K562 (cell line): ENCODE measurements around the gene DNASE1L1. TPM values are rescaled to one million over a fixed set of nuclear protein-coding genes. Genes with fewer than 3 reads are reported as not detected.

ENCODE experiments used
- E2F3 ChIP-seq: fragments of 250-450 bp; sonication (Bioruptor Pico); IDR thresholded peaks from 2 replicates; pipeline ENCODE4 v1.4.0; 2020; ENCODE audit warnings: mild to moderate bottlenecking
- HLTF ChIP-seq: fragments of 450-650 bp; IDR thresholded peaks from 2 replicates; pipeline ENCODE4 v1.6.1; 2016
- MAZ ChIP-seq, 2 experiments: fragments of 450-650 bp in 1 of 2; sonication (generic) in 1 of 2; formaldehyde crosslinking; IDR thresholded peaks in 1 of 2; conservative IDR thresholded peaks in 1 of 2; 2 replicates each; pipeline versions ENCODE4 v1.4.0 to v1.5.0; 2020; ENCODE audit warnings: mild to moderate bottlenecking in 1 of 2, missing genetic modification reagents in 1 of 2
- POLR2AphosphoS2 ChIP-seq: IDR thresholded peaks from 2 replicates; pipeline ENCODE4 v1.6.1; 2012; ENCODE audit warnings: low read length, improper control_type of control experiment
- POLR2G ChIP-seq: fragments of 200-400 bp; formaldehyde crosslinking; IDR thresholded peaks from 2 replicates; pipeline ENCODE4 v1.6.1; 2017; ENCODE audit warnings: low read depth, mild to moderate bottlenecking, antibody characterized with exemption, low read length, moderate library complexity
- RBBP5 ChIP-seq: fragments of 200-600 bp; sonication (generic); IDR thresholded peaks from 2 replicates; pipeline ENCODE4 v1.6.1; 2012; ENCODE audit warnings: borderline replicate concordance, mild to moderate bottlenecking, low read length, control low read depth, inconsistent platforms; ENCODE audit not compliant: insufficient read depth, poor library complexity, severe bottlenecking
- RUNX1 ChIP-seq: sonication (generic); IDR thresholded peaks from 2 replicates; pipeline ENCODE4 v1.6.1; 2016; ENCODE audit warnings: antibody characterized with exemption, low read depth
- ZNF263 ChIP-seq: sonication (generic); formaldehyde crosslinking; IDR thresholded peaks from 2 replicates; pipeline ENCODE4 v1.8.0; 2022; ENCODE audit warnings: mild to moderate bottlenecking, missing genetic modification reagents, borderline replicate concordance
- ZNF589 ChIP-seq: fragments of 200-800 bp; sonication (Bioruptor generic); IDR thresholded peaks from 2 replicates; pipeline ENCODE4 v1.6.1; 2016; ENCODE audit warnings: low read depth, missing genetic modification characterization, missing compliant biosample characterization
- polyA plus RNA-seq, 8 experiments: library from polyadenylated mRNA; depleted of rRNA in 4 of 8; stranded (reverse) in 5 of 8; unstranded in 3 of 8; fragments of >200 nt; fragmentation: Nextera tagmentation in 2 of 8; fragmentation: Illumina TruSeq in 1 of 8; extraction: Ambion mirVana in 2 of 8; extraction: Trizol in 1 of 8; gene quantifications; 2 replicates each; pipeline versions ENCODE4 v1.2.1 to v1.2.3, GENCODE V29; 2011 to 2014; ENCODE audit warnings: inconsistent platforms in 1 of 8, missing spikeins in 1 of 8
- total RNA-seq, 7 experiments: library from RNA; depleted of rRNA in 6 of 7; stranded (reverse); fragments of >200 nt in 6 of 7; fragmentation: Illumina TruSeq in 2 of 7; extraction: Trizol in 2 of 7; gene quantifications; 2 replicates each; pipeline versions ENCODE4 v1.2.1 to v1.2.3, GENCODE V29; 2011 to 2021; ENCODE audit warnings: low replicate concordance in 1 of 7
- TF ChIP-seq, protein P1 (sequence below), 2 experiments: fragments of 450-650 bp in 1 of 2; sonication (generic) in 1 of 2; formaldehyde crosslinking in 1 of 2; IDR thresholded peaks in 1 of 2; conservative IDR thresholded peaks in 1 of 2; 2 replicates each; pipeline versions ENCODE4 v1.6.1 to v1.8.1; 2016 to 2023; ENCODE audit warnings: mild to moderate bottlenecking in 2 of 2, moderate library complexity in 2 of 2, inconsistent platforms in 1 of 2, missing genetic modification reagents in 1 of 2
- TF ChIP-seq, protein P2 (sequence below): sonication (generic); formaldehyde crosslinking; IDR thresholded peaks from 2 replicates; pipeline ENCODE4 v1.5.0; 2020; ENCODE audit warnings: missing genetic modification reagents
- TF ChIP-seq, protein P3 (sequence below): fragments of 450-650 bp; IDR thresholded peaks from one replicate; pipeline ENCODE4 v1.6.1; 2018; ENCODE audit warnings: mild to moderate bottlenecking, moderate library complexity; ENCODE audit not compliant: partially characterized antibody
- TF ChIP-seq, protein P4 (sequence below): fragments of 150-350 bp; conservative IDR thresholded peaks from 2 replicates; pipeline ENCODE4 v1.6.1; 2014; ENCODE audit warnings: low read length
- TF ChIP-seq, protein P5 (sequence below): fragments of 450-650 bp; IDR thresholded peaks from 2 replicates; pipeline ENCODE4 v1.6.1; 2017; ENCODE audit warnings: mild to moderate bottlenecking, moderate library complexity
- TF ChIP-seq, protein P6 (sequence below): fragments of 450-650 bp; formaldehyde crosslinking; IDR thresholded peaks from 2 replicates; pipeline ENCODE4 v1.4.0; 2020; ENCODE audit warnings: mild to moderate bottlenecking, moderate library complexity

The DNASE1L1 gene
- total and polyA plus RNA-seq, 9 of the 15 experiments (the other 6 are each of a cell fraction or from before 2014, with no cell fraction given): 0.73 to 12.6 (median 7.9) TPM

DNA sequence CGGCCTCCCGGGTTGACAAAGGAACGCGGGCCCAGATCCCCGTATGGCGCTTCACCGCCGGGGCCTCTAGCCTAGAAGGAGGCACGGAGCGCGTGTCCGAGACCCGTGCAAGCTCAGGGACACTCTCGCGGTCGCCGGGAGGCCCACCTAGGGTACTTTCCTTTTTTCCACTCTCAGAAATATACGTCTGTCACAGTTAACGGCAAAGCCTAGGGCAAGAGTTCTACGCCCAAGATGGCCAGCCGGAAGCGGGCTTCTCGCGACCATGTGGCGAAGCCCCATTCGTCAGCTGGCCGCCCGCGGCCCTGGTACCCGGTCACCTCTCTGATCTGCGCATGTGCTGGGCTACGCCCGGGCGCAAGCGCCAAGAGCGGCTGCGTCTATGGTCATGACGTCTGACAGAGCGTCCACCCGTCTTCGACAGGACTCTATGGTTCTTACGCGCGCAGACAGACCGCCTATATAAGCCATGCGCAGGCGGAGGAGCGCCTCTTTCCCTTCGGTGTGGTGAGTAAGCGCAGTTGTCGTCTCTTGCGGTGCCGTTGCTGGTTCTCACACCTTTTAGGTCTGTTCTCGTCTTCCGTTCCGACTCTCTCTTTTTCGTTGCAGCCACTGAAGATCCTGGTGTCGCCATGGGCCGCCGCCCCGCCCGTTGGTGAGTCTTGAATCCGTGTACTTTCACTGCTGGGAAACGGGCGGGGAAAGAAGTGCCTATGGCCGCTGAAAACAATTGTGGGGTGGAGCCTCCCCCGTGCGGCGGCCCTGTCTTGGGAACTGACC is 11.0 kb downstream of the DNASE1L1 start, which contains the start of gene RPL10 (continued):
- TF ChIP-seq, protein P1, sequence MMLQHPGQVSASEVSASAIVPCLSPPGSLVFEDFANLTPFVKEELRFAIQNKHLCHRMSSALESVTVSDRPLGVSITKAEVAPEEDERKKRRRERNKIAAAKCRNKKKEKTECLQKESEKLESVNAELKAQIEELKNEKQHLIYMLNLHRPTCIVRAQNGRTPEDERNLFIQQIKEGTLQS (IDR thresholded peaks at IDR 0.05): no peak
- TF ChIP-seq, protein P1 (CRISPR knock-in tag; conservative IDR thresholded peaks at IDR 0.05): peak; percentile 45; the same call in 1 of the 2 replicates
- TF ChIP-seq POLR2G (peak; percentile 98), RBBP5 (no peak), ZNF589 (peak; percentile 55), E2F3 (CRISPR knock-in tag) (0 out of 2 replicates have a peak, but pooled peaks have one; percentile 5), RUNX1 (0 out of 2 replicates have a peak, but pooled peaks have one; percentile 72), HLTF (0 out of 2 replicates have a peak, but pooled peaks have one; percentile 6), ZNF263 (CRISPR knock-in tag) (0 out of 2 replicates have a peak, but pooled peaks have one; percentile 56), POLR2AphosphoS2 (peak; percentile 87; the same call in 1 of the 2 replicates), MAZ (CRISPR knock-in tag; conservative IDR thresholded peaks at IDR 0.05 in 1 of 2, IDR thresholded peaks at IDR 0.05 in 1 of 2) (peak; percentile 2 to 60; a peak in 2 of 4 replicates)
- TF ChIP-seq, protein P2, sequence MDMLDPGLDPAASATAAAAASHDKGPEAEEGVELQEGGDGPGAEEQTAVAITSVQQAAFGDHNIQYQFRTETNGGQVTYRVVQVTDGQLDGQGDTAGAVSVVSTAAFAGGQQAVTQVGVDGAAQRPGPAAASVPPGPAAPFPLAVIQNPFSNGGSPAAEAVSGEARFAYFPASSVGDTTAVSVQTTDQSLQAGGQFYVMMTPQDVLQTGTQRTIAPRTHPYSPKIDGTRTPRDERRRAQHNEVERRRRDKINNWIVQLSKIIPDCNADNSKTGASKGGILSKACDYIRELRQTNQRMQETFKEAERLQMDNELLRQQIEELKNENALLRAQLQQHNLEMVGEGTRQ (CRISPR knock-in tag): 0 out of 2 replicates have a peak, but pooled peaks have one; percentile 18
- TF ChIP-seq, protein P3, sequence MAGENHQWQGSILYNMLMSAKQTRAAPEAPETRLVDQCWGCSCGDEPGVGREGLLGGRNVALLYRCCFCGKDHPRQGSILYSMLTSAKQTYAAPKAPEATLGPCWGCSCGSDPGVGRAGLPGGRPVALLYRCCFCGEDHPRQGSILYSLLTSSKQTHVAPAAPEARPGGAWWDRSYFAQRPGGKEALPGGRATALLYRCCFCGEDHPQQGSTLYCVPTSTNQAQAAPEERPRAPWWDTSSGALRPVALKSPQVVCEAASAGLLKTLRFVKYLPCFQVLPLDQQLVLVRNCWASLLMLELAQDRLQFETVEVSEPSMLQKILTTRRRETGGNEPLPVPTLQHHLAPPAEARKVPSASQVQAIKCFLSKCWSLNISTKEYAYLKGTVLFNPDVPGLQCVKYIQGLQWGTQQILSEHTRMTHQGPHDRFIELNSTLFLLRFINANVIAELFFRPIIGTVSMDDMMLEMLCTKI: no peak
- TF ChIP-seq, protein P4, sequence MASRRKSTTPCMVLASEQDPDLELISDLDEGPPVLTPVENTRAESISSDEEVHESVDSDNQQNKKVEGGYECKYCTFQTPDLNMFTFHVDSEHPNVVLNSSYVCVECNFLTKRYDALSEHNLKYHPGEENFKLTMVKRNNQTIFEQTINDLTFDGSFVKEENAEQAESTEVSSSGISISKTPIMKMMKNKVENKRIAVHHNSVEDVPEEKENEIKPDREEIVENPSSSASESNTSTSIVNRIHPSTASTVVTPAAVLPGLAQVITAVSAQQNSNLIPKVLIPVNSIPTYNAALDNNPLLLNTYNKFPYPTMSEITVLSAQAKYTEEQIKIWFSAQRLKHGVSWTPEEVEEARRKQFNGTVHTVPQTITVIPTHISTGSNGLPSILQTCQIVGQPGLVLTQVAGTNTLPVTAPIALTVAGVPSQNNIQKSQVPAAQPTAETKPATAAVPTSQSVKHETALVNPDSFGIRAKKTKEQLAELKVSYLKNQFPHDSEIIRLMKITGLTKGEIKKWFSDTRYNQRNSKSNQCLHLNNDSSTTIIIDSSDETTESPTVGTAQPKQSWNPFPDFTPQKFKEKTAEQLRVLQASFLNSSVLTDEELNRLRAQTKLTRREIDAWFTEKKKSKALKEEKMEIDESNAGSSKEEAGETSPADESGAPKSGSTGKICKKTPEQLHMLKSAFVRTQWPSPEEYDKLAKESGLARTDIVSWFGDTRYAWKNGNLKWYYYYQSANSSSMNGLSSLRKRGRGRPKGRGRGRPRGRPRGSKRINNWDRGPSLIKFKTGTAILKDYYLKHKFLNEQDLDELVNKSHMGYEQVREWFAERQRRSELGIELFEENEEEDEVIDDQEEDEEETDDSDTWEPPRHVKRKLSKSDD: 0 out of 2 replicates have a peak, but pooled peaks have one; percentile 71
- TF ChIP-seq, protein P5, sequence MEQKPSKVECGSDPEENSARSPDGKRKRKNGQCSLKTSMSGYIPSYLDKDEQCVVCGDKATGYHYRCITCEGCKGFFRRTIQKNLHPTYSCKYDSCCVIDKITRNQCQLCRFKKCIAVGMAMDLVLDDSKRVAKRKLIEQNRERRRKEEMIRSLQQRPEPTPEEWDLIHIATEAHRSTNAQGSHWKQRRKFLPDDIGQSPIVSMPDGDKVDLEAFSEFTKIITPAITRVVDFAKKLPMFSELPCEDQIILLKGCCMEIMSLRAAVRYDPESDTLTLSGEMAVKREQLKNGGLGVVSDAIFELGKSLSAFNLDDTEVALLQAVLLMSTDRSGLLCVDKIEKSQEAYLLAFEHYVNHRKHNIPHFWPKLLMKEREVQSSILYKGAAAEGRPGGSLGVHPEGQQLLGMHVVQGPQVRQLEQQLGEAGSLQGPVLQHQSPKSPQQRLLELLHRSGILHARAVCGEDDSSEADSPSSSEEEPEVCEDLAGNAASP: no peak
- TF ChIP-seq, protein P6, sequence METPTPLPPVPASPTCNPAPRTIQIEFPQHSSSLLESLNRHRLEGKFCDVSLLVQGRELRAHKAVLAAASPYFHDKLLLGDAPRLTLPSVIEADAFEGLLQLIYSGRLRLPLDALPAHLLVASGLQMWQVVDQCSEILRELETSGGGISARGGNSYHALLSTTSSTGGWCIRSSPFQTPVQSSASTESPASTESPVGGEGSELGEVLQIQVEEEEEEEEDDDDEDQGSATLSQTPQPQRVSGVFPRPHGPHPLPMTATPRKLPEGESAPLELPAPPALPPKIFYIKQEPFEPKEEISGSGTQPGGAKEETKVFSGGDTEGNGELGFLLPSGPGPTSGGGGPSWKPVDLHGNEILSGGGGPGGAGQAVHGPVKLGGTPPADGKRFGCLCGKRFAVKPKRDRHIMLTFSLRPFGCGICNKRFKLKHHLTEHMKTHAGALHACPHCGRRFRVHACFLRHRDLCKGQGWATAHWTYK (CRISPR knock-in tag): no peak
